AG09309 (cell line): ENCODE data around the gene CEMIP.
"Not testable (repeated sequence)": the region's sequence is repeated elsewhere in the genome, so short reads cannot be mapped to it uniquely, and the experiment has no call there.

Experiments used
- DNase-seq: peaks from one replicate; pipeline ENCODE4 v3.0.0-alpha.2; 2010; ENCODE audit warnings: low read depth
- H3K4me3 ChIP-seq: 2 replicates; pipeline ENCODE4 v1.5.1; 2011; ENCODE audit warnings: mild to moderate bottlenecking, low read depth, low read length, moderate library complexity; ENCODE audit not compliant: control insufficient read depth
- CTCF ChIP-seq: IDR thresholded peaks from 2 replicates; pipeline ENCODE4 v1.5.1; 2011; ENCODE audit warnings: mild to moderate bottlenecking, low read depth, low read length, inconsistent platforms; ENCODE audit not compliant: insufficient read depth, control insufficient read depth; ENCODE audit errors: missing control alignments

The CEMIP gene

GRCh38 chr15:80755885-80756284, 23.3 kb upstream of the CEMIP start:
- TF ChIP-seq CTCF: no peak
- H3K4me3 ChIP-seq: no peak overlapping the region
- DNase-seq: no peak

GRCh38 chr15:80758130-80758745, 20.9 kb upstream of the CEMIP start:
- no peak for TF ChIP-seq CTCF
- no peak overlapping the region for H3K4me3 ChIP-seq
- DNase-seq: no peak

GRCh38 chr15:80760960-80761359, 18.2 kb upstream of the CEMIP start:
- no peak for TF ChIP-seq CTCF
- no peak overlapping the region for H3K4me3 ChIP-seq
- DNase-seq: no peak

GRCh38 chr15:80761754-80762153, 17.4 kb upstream of the CEMIP start:
- no peak for TF ChIP-seq CTCF
- no peak for DNase-seq
- H3K4me3 ChIP-seq: no peak overlapping the region

- H3K4me3 ChIP-seq: not testable (repeated sequence)
Measured at GRCh38 chr15:80763235-80763634, 15.9 kb upstream of the CEMIP start.

GRCh38 chr15:80764535-80764934, 14.6 kb upstream of the CEMIP start:
- H3K4me3 ChIP-seq: no peak overlapping the region
- TF ChIP-seq CTCF: no peak
- DNase-seq: no peak

More at GRCh38 chr15:80763235-80763634, 15.9 kb upstream of the CEMIP start:
- DNase-seq: not testable (repeated sequence)

- DNase-seq: no peak
- H3K4me3 ChIP-seq: no peak overlapping the region
- TF ChIP-seq CTCF: no peak
Measured at GRCh38 chr15:80766275-80766674, 12.9 kb upstream of the CEMIP start.
